GM18951 (cell line): ENCODE results near the gene CDH26.
"Not testable (repeated sequence)": the region's sequence is repeated elsewhere in the genome, so short reads cannot be mapped to it uniquely, and the experiment has no call there.

ENCODE experiments used
- POLR2A ChIP-seq: IDR thresholded peaks from 4 replicates; pipeline ENCODE4 v1.6.1; 2011; ENCODE audit warnings: mild to moderate bottlenecking; ENCODE audit not compliant: insufficient read length, insufficient read depth; ENCODE audit errors: extremely low read depth
- in situ Hi-C: fragments of 300-500 bp; cut with MboI; formaldehyde crosslinking; loops from one replicate; pipeline ENCODE4 v1.12.0; 2022; ENCODE audit warnings: low sequenced_read_pairs, mixed read lengths, inconsistent platforms; ENCODE audit not compliant: unreplicated experiment

The CDH26 gene

GRCh38 chr20:59947376-59947775 is 10.8 kb upstream of the CDH26 start:
- in situ Hi-C loops = no loop called here
- TF ChIP-seq POLR2A = no peak

GRCh38 chr20:59948212-59948611 is 10.0 kb upstream of the CDH26 start:
- TF ChIP-seq POLR2A = no peak
- in situ Hi-C loops = no loop called here

- in situ Hi-C loops = no loop called here
- no peak for TF ChIP-seq POLR2A
Measured at GRCh38 chr20:59948828-59949720, 9.1 kb upstream of the CDH26 start.

- TF ChIP-seq POLR2A = no peak
- in situ Hi-C loops = no loop called here
Measured at GRCh38 chr20:59949911-59950310, 8.3 kb upstream of the CDH26 start.

- TF ChIP-seq POLR2A = no peak
- in situ Hi-C loops = no loop called here
Measured at GRCh38 chr20:59954718-59955117, 3.5 kb upstream of the CDH26 start.

- TF ChIP-seq POLR2A = no peak
- in situ Hi-C loops = no loop called here
Measured at GRCh38 chr20:59955131-59955796, 3.0 kb upstream of the CDH26 start.

GRCh38 chr20:59957568-59957967 is 655 bp upstream of the CDH26 start:
- in situ Hi-C loops = not testable (repeated sequence)

- no peak for TF ChIP-seq POLR2A
- in situ Hi-C loops = no loop called here
Measured at GRCh38 chr20:59958626-59959025, 403 bp downstream of the CDH26 start.

GRCh38 chr20:59961423-59961822 is 3.2 kb downstream of the CDH26 start:
- in situ Hi-C loops = no loop called here
- no peak for TF ChIP-seq POLR2A

- in situ Hi-C loops = no loop called here
Measured at GRCh38 chr20:59962155-59962554, 3.9 kb downstream of the CDH26 start.

GRCh38 chr20:59966428-59966827 is 8.2 kb downstream of the CDH26 start:
- in situ Hi-C loops = no loop called here
- TF ChIP-seq POLR2A = no peak

More at GRCh38 chr20:59962155-59962554, 3.9 kb downstream of the CDH26 start:
- no peak for TF ChIP-seq POLR2A

- TF ChIP-seq POLR2A = no peak
- in situ Hi-C loops = no loop called here
Measured at GRCh38 chr20:59971428-59971827, 13.2 kb downstream of the CDH26 start.

GRCh38 chr20:59972037-59972801 is 14.0 kb downstream of the CDH26 start:
- TF ChIP-seq POLR2A = no peak
- in situ Hi-C loops = no loop called here
